Esophagus muscularis mucosa (tissue), 4 donors: ENCODE data around the gene IPO13. TPM values are rescaled to one million over a fixed set of nuclear protein-coding genes. Genes with fewer than 3 reads are reported as not detected.

Experiments used
- DNase-seq: peaks from one replicate; pipeline ENCODE4 v3.0.0-alpha.2; 2017; ENCODE audit errors: extremely low spot score
- H3K27ac ChIP-seq, 4 donors: fragments of 200-600 bp; sonication (generic); replicated peaks in 1 of 4; 1 replicate in 3 of 4; 2 replicates in 1 of 4; pipeline ENCODE4 v1.5.1; 2016 to 2019; ENCODE audit warnings: mild to moderate bottlenecking in 1 of 4
- H3K27me3 ChIP-seq, 4 donors: fragments of 200-600 bp; sonication (generic); one replicate each; pipeline versions ENCODE4 v1.5.1 to v1.6.0; 2016 to 2019
- H3K36me3 ChIP-seq, 4 donors: fragments of 200-600 bp; sonication (generic); one replicate each; pipeline ENCODE4 v1.5.1; 2016 to 2019
- H3K4me1 ChIP-seq, 4 donors: fragments of 200-600 bp; sonication (generic); one replicate each; pipeline ENCODE4 v1.5.1; 2016 to 2019
- H3K4me3 ChIP-seq, 4 donors: fragments of 200-600 bp; sonication (generic); 1 replicate in 2 of 4; 2 replicates in 2 of 4; pipeline ENCODE4 v1.5.1; 2016 to 2019; ENCODE audit warnings: mild to moderate bottlenecking in 4 of 4, moderate library complexity in 1 of 4
- H3K9me3 ChIP-seq, 4 donors: fragments of 200-600 bp; sonication (generic); 1 replicate in 3 of 4; 2 replicates in 1 of 4; pipeline ENCODE4 v1.5.1; 2016 to 2019
- CTCF ChIP-seq, 3 experiments: fragments of 200-600 bp in 2 of 3; fragments of 450-650 bp in 1 of 3; sonication (generic) in 2 of 3; IDR thresholded peaks; one replicate each; pipeline ENCODE4 v1.5.1; 2017 to 2019; ENCODE audit warnings: antibody characterized with exemption in 3 of 3, mild to moderate bottlenecking in 2 of 3, moderate library complexity in 1 of 3
- EP300 ChIP-seq: sonication (generic); formaldehyde crosslinking; IDR thresholded peaks from one replicate; pipeline ENCODE4 v1.6.1; 2017; ENCODE audit warnings: antibody characterized with exemption
- POLR2A ChIP-seq: fragments of 450-650 bp; IDR thresholded peaks from one replicate; pipeline ENCODE4 v1.6.1; 2017; ENCODE audit warnings: antibody characterized with exemption, moderate library complexity, mild to moderate bottlenecking, low read depth
- POLR2AphosphoS5 ChIP-seq, 2 donors: sonication (generic); formaldehyde crosslinking; IDR thresholded peaks; one replicate each; pipeline ENCODE4 v1.6.1; 2017; ENCODE audit warnings: antibody characterized with exemption in 2 of 2
- WGBS: methylation state at CpG from one replicate; pipeline ENCODE4 v1.1.5; 2018; 5-methylcytosine and 5-hydroxymethylcytosine counted together
- intact Hi-C: fragments of 100-400 bp; cut with DNase I; formaldehyde crosslinking; loops from one replicate; pipeline ENCODE4 v1.15.1; 2023
- total RNA-seq, 4 donors: library from RNA; depleted of rRNA; stranded (reverse); fragments of >200 nt; gene quantifications; one replicate each; pipeline versions ENCODE4 v1.1.0 to v1.2.1, GENCODE V29; 2016

IPO13 gene
- total RNA-seq, 4 donors from 2014 or later: 24.5 to 39.9 (median 29.1) TPM

- no peaks in the 10 kb centered on the region for H3K9me3 ChIP-seq
- H3K4me1 ChIP-seq: peaks cover 2 to 37% (median 13%) of the 10 kb centered on the region in 4 donors
- peaks cover 0 to 19% (median 5%) of the 10 kb centered on the region in 4 donors for H3K36me3 ChIP-seq
- TF ChIP-seq POLR2A (no peak), EP300 (no peak), POLR2AphosphoS5 (IDR thresholded peaks at IDR 0.05) (no peak), CTCF (IDR thresholded peaks at IDR 0.05) (no peak)
- no peak overlapping the region for H3K27ac ChIP-seq
- intact Hi-C loops: no loop called here
- no peak for DNase-seq
- H3K27me3 ChIP-seq: no peaks in the 10 kb centered on the region
- WGBS: 60% methylated on average over 1 of the region's 2 CpGs
- H3K4me3 ChIP-seq: no peak overlapping the region
These were observed 65.7 kb downstream of the IPO13 start for GRCh38 chr1:44012404-44012803.

DNA sequence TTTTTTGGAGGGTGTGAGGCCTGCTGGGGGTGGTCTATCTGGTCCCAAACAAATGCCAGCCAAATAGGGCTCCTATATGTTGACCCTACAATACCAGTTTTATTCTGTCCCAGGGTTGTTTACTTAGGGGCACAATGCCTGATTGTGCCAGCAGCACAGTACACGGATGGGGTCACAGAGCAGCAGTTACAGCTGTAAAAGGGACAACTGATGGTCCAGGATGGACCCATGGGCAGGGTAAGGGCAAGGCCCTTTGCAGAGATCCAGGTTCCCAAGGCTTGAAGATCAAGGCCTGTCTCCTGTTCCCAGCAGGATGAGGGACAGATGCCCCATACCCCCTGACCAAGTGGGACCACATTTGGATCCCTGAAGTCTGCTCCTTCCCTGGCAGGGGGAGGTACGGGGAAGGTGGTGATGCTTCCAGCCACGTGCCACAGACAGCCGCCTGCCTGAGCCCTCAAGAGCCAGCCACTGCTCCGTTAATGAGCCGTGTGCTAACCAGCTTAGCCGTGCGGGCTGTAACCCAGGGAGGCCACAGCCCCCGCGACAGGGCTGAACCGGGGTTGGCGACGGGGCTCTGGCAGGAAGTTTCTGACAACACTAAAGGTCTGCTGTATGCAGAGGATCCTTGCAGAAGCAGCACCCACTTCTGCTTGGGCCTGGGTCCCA, 66.3 kb downstream of the IPO13 start:
- no peak for DNase-seq
- H3K27me3 ChIP-seq: no peaks in the 10 kb centered on the region
- no peak overlapping the region for H3K4me3 ChIP-seq
- H3K4me1 ChIP-seq: peaks cover 2 to 37% (median 13%) of the 10 kb centered on the region in 4 donors
- WGBS: no CpG with 5 or more reads among the region's 13 CpGs
- intact Hi-C loops: no loop called here
- H3K9me3 ChIP-seq: no peaks in the 10 kb centered on the region
- no peak for TF ChIP-seq EP300
- TF ChIP-seq POLR2A: no peak
- no peak for TF ChIP-seq CTCF (IDR thresholded peaks at IDR 0.05)
- TF ChIP-seq POLR2AphosphoS5 (IDR thresholded peaks at IDR 0.05): no peak
- H3K27ac ChIP-seq: no peak overlapping the region
- peaks cover 0 to 16% (median 5%) of the 10 kb centered on the region in 4 donors for H3K36me3 ChIP-seq

- H3K27me3 ChIP-seq: no peaks in the 10 kb centered on the region
- TF ChIP-seq POLR2A: no peak
- no peak for TF ChIP-seq EP300
- no peak for TF ChIP-seq POLR2AphosphoS5 (IDR thresholded peaks at IDR 0.05)
- no peak for TF ChIP-seq CTCF (IDR thresholded peaks at IDR 0.05)
- no peak for DNase-seq
- H3K4me1 ChIP-seq: peaks cover 2 to 37% (median 13%) of the 10 kb centered on the region in 4 donors
- intact Hi-C loops: no loop called here
- no peak overlapping the region for H3K4me3 ChIP-seq
- H3K27ac ChIP-seq: no peak overlapping the region
- WGBS: 59% methylated on average over 5 of the region's 5 CpGs
- H3K9me3 ChIP-seq: no peaks in the 10 kb centered on the region
- peaks cover 0 to 15% (median 5%) of the 10 kb centered on the region in 4 donors for H3K36me3 ChIP-seq
These were observed 67.2 kb downstream of the IPO13 start for GRCh38 chr1:44013949-44014348.

GRCh38 chr1:44014365-44015104, 67.8 kb downstream of the IPO13 start:
- intact Hi-C loops: no loop called here
- DNase-seq: no peak
- no peak overlapping the region for H3K27ac ChIP-seq
- peaks cover 0 to 18% (median 3%) of the 10 kb centered on the region in 4 donors for H3K36me3 ChIP-seq
- WGBS: 81% methylated on average over 8 of the region's 8 CpGs
- H3K4me3 ChIP-seq: no peak overlapping the region
- no peaks in the 10 kb centered on the region for H3K9me3 ChIP-seq
- peaks cover 2 to 37% (median 13%) of the 10 kb centered on the region in 4 donors for H3K4me1 ChIP-seq
- no peaks in the 10 kb centered on the region for H3K27me3 ChIP-seq
- TF ChIP-seq POLR2AphosphoS5 (IDR thresholded peaks at IDR 0.05) (no peak), EP300 (no peak), POLR2A (no peak), CTCF (IDR thresholded peaks at IDR 0.05) (no peak)
